Body of pancreas (tissue), 4 donors: Measurements from ENCODE around the gene CATSPER1. TPM values are rescaled to one million over a fixed set of nuclear protein-coding genes. Genes with fewer than 3 reads are reported as not detected.
A peak's percentile ranks its signal among the peaks of the same experiment; 100 is the strongest.

Source experiments
- ATAC-seq: fragments of 150-250 bp; one replicate; pipeline ENCODE4 v1.9.1; 2016
- DNase-seq, 4 donors: peaks; one replicate each; pipeline ENCODE4 v3.0.0-alpha.2; 2019
- H3K27ac ChIP-seq, 4 donors: fragments of 200-600 bp; sonication (generic); 1 replicate in 3 of 4; 2 replicates in 1 of 4; pipeline versions ENCODE4 v1.5.1 to v1.6.1; 2016 to 2019; ENCODE audit warnings: mild to moderate bottlenecking in 1 of 4, mixed read lengths in 1 of 4, moderate library complexity in 1 of 4
- H3K27me3 ChIP-seq, 2 donors: fragments of 200-600 bp; sonication (generic); one replicate each; pipeline ENCODE4 v1.6.0; 2016; ENCODE audit warnings: mild to moderate bottlenecking in 1 of 2
- H3K36me3 ChIP-seq, 2 donors: fragments of 200-600 bp; sonication (generic); replicated peaks in 1 of 2; 2 replicates each; pipeline ENCODE4 v1.5.1; 2016; ENCODE audit warnings: low read depth in 2 of 2; ENCODE audit not compliant: insufficient read depth in 1 of 2
- H3K4me1 ChIP-seq: fragments of 200-600 bp; sonication (generic); one replicate; pipeline ENCODE4 v1.6.0; 2016
- H3K4me3 ChIP-seq, 2 donors: fragments of 200-600 bp; sonication (generic); 1 replicate in 1 of 2; 2 replicates in 1 of 2; pipeline ENCODE4 v1.5.1; 2016 to 2019
- H3K9me3 ChIP-seq, 3 donors: fragments of 200-600 bp; sonication (generic); 1 replicate in 2 of 3; 2 replicates in 1 of 3; pipeline ENCODE4 v1.5.1; 2016
- CTCF ChIP-seq, 7 experiments: fragments of 450-650 bp in 4 of 7; fragments of 200-600 bp in 3 of 7; sonication (generic) in 3 of 7; IDR thresholded peaks; one replicate each; pipeline ENCODE4 v1.5.1; 2016 to 2019; ENCODE audit warnings: antibody characterized with exemption in 7 of 7
- POLR2A ChIP-seq, 3 donors: fragments of 450-650 bp; IDR thresholded peaks; one replicate each; pipeline ENCODE4 v1.6.1; 2016; ENCODE audit warnings: antibody characterized with exemption in 3 of 3, mild to moderate bottlenecking in 2 of 3
- WGBS, 2 donors: methylation state at CpG; one replicate each; pipeline ENCODE4 v1.1.5; 2017; 5-methylcytosine and 5-hydroxymethylcytosine counted together
- intact Hi-C: fragments of 100-400 bp; cut with DNase I; formaldehyde crosslinking; loops from one replicate; pipeline ENCODE4 v1.15.1; 2023
- total RNA-seq, 2 donors: library from RNA; depleted of rRNA; stranded (reverse); fragments of >200 nt; gene quantifications; one replicate each; pipeline ENCODE4 v1.1.0, GENCODE V29; 2016

The CATSPER1 gene
- total RNA-seq, 2 donors from 2014 or later = not detected

- 10% methylated on average over 8 to 10 of the region's 10 CpGs for WGBS, 2 donors
- Histone ChIP-seq H3K27ac (peak overlapping the region in 2 of 4 donors; percentile 27 to 36), H3K36me3 (no peaks in the 10 kb centered on the region), H3K27me3 (no peaks in the 10 kb centered on the region), H3K9me3 (no peaks in the 10 kb centered on the region), H3K4me3 (no peak overlapping the region), H3K4me1 (peaks cover 5% of the 10 kb centered on the region)
- intact Hi-C loops = no loop called here
- TF ChIP-seq POLR2A (IDR thresholded peaks at IDR 0.05) (no peak), CTCF (IDR thresholded peaks at IDR 0.05) (peak; percentile 86 to 100 (median 99))
- peak; percentile 99 for ATAC-seq
- DNase-seq = peak; percentile 94 to 97 (median 95)
These were observed 37.3 kb downstream of the CATSPER1 start for GRCh38 chr11:65988791-65989592.

- intact Hi-C loops = no loop called here
- Histone ChIP-seq H3K9me3 (no peaks in the 10 kb centered on the region), H3K4me3 (no peak overlapping the region), H3K27me3 (no peaks in the 10 kb centered on the region), H3K4me1 (peaks cover 5% of the 10 kb centered on the region), H3K36me3 (no peaks in the 10 kb centered on the region), H3K27ac (no peak overlapping the region)
- DNase-seq (no peak), ATAC-seq (no peak)
- 46 to 70% methylated on average over 8 to 9 of the region's 9 CpGs for WGBS, 2 donors
- TF ChIP-seq CTCF (IDR thresholded peaks at IDR 0.05) (no peak), POLR2A (IDR thresholded peaks at IDR 0.05) (no peak)
These were observed 38.9 kb downstream of the CATSPER1 start for GRCh38 chr11:65987336-65987735.

- ATAC-seq (no peak), DNase-seq (no peak)
- Histone ChIP-seq H3K9me3 (no peaks in the 10 kb centered on the region), H3K4me3 (no peak overlapping the region), H3K36me3 (no peaks in the 10 kb centered on the region), H3K27ac (peak overlapping the region in 1 of 4 donors; percentile 9), H3K4me1 (no peaks in the 10 kb centered on the region), H3K27me3 (no peaks in the 10 kb centered on the region)
- 75% methylated on average over 5 of the region's 5 CpGs; no CpG with 5 or more reads in 1 of the 2 donors for WGBS, 2 donors
- intact Hi-C loops = loop anchor here (5.0 kb wide), 1 partner anchor 101 kb away; no protein-coding TSS in a partner anchor
- TF ChIP-seq POLR2A (IDR thresholded peaks at IDR 0.05) (no peak), CTCF (IDR thresholded peaks at IDR 0.05) (no peak)
These were observed 42.7 kb downstream of the CATSPER1 start for GRCh38 chr11:65983589-65983987.

DNA sequence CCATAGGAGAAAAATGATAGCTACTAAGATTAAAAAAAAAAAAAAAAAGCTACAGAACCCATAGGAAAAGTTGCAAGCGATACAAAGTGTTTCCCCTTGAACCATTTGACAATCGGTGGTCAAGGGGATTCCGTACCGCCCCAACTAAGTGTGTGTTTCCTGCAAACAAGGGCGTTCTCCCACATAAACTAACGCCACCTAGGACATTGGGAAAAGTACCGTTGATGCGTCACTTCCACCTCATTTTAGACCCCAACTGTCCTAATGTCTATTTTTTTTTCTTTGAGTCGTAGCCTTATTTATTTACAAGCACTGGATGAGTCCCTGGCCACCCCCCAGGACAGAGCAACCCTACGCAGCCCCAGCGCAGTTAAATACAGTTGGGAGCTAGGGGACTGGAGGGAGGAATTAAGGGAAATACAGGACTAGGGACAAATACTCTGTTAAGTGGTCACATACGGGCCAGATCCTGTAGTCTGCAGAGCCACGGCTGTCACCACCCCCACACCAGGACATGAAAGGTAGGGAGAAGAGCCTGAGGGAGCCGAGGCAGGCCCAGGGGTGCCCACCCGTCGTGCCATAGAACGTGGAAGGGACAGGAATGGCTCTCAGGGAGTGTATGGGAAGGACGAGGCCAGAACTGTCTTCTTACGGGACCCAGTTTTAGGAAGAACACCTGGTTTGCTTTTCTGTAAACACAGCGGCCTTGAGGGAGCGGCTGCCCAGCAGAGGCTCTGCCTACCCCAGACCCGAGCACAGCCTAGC lies 43.3 kb downstream of the CATSPER1 start:
- 55 to 68% methylated on average over 21 to 22 of the region's 22 CpGs for WGBS, 2 donors
- no peak for DNase-seq
- TF ChIP-seq POLR2A (IDR thresholded peaks at IDR 0.05) (no peak), CTCF (IDR thresholded peaks at IDR 0.05) (no peak)
- ATAC-seq = no peak
- no peaks in the 10 kb centered on the region for H3K27me3 ChIP-seq
- H3K4me1 ChIP-seq = no peaks in the 10 kb centered on the region
- H3K27ac ChIP-seq = peak overlapping the region in 1 of 4 donors; percentile 9
- H3K9me3 ChIP-seq = no peaks in the 10 kb centered on the region
- intact Hi-C loops = loop anchor here (5.0 kb wide), 1 partner anchor 101 kb away; no protein-coding TSS in a partner anchor
- no peak overlapping the region for H3K4me3 ChIP-seq
- H3K36me3 ChIP-seq = peaks cover 1 to 2% of the 10 kb centered on the region in 2 donors
